BJ (cell line): ENCODE data around the gene CYYR1. TPM values are rescaled to one million over a fixed set of nuclear protein-coding genes. Genes with fewer than 3 reads are reported as not detected.

Source experiments
- CTCF ChIA-PET: fragments of 350-600 bp; formaldehyde crosslinking; extraction: SDS; loops from one replicate; lab custom pipeline; 2021; ENCODE audit warnings: antibody characterized with exemption, inconsistent platforms; lab: Yijun Ruan, JAX
- POLR2A ChIA-PET: fragments of 300-600 bp; sonication (Branson Sonifier 250); formaldehyde crosslinking; extraction: SDS; loops from one replicate; lab custom pipeline; 2021; ENCODE audit warnings: antibody characterized with exemption; lab: Charles Lee
- DNase-seq: peaks from one replicate; pipeline ENCODE4 v3.0.0-alpha.2; 2011; ENCODE audit warnings: low read depth
- H3K27me3 ChIP-seq: 2 replicates; pipeline ENCODE4 v1.6.0; 2011; ENCODE audit warnings: low read length; ENCODE audit not compliant: control insufficient read depth, insufficient read depth
- H3K36me3 ChIP-seq: 2 replicates; pipeline ENCODE4 v1.5.1; 2011; ENCODE audit warnings: low read length; ENCODE audit not compliant: control insufficient read depth, insufficient read depth
- H3K4me3 ChIP-seq: 2 replicates; pipeline ENCODE4 v1.5.1; 2011; ENCODE audit warnings: low read depth, mild to moderate bottlenecking, control low read depth, low read length
- CTCF ChIP-seq: IDR thresholded peaks from 2 replicates; pipeline ENCODE4 v1.5.1; 2011; ENCODE audit warnings: low read depth, mild to moderate bottlenecking, control low read depth, inconsistent platforms, low read length, moderate library complexity; ENCODE audit not compliant: insufficient read depth
- polyA plus RNA-seq: library from polyadenylated mRNA; depleted of rRNA; stranded (reverse); fragments of >200 nt; gene quantifications from 2 replicates; pipeline ENCODE4 v1.2.3, GENCODE V29; 2011

CYYR1 gene
- polyA plus RNA-seq, 1 experiment: not detected

GRCh38 chr21:26471099-26471471, 102.0 kb downstream of the CYYR1 start:
- TF ChIP-seq CTCF: no peak
- H3K4me3 ChIP-seq: no peak overlapping the region
- no peak for DNase-seq
- ChIA-PET CTCF (interaction anchor here (0.6 kb wide), 1 partner anchor 304 kb away, joined by 4 read pairs; no protein-coding TSS in a partner anchor), POLR2A (no interaction called here)
- H3K36me3 ChIP-seq: no peaks in the 10 kb centered on the region
- no peaks in the 10 kb centered on the region for H3K27me3 ChIP-seq

GRCh38 chr21:26470351-26471098, 102.6 kb downstream of the CYYR1 start:
- Histone ChIP-seq H3K27me3 (no peaks in the 10 kb centered on the region), H3K4me3 (no peak overlapping the region), H3K36me3 (no peaks in the 10 kb centered on the region)
- POLR2A ChIA-PET: interaction anchor here (0.5 kb wide), 1 partner anchor 12 kb away, joined by 3 read pairs; no protein-coding TSS in a partner anchor
- TF ChIP-seq CTCF: no peak
- CTCF ChIA-PET: interaction anchor here (0.6 kb wide), 1 partner anchor 304 kb away, joined by 4 read pairs; no protein-coding TSS in a partner anchor
- no peak for DNase-seq

- TF ChIP-seq CTCF: no peak
- ChIA-PET CTCF (interaction anchor here (1.0 kb wide), 1 partner anchor 8 kb away, joined by 3 read pairs; no protein-coding TSS in a partner anchor), POLR2A (interaction anchor here (0.5 kb wide), 1 partner anchor 13 kb away, joined by 3 read pairs; no protein-coding TSS in a partner anchor)
- DNase-seq: peak; percentile 67
- Histone ChIP-seq H3K27me3 (no peaks in the 10 kb centered on the region), H3K4me3 (no peak overlapping the region), H3K36me3 (no peaks in the 10 kb centered on the region)
Observed at GRCh38 chr21:26469789-26470188, 103.3 kb downstream of the CYYR1 start.

GRCh38 chr21:26465916-26466315, 107.2 kb downstream of the CYYR1 start:
- H3K4me3 ChIP-seq: no peak overlapping the region
- CTCF ChIA-PET: interaction anchor here (1.1 kb wide), 1 partner anchor 17 kb away, joined by 3 read pairs; no protein-coding TSS in a partner anchor
- no peak for TF ChIP-seq CTCF
- H3K27me3 ChIP-seq: no peaks in the 10 kb centered on the region
- no peaks in the 10 kb centered on the region for H3K36me3 ChIP-seq
- POLR2A ChIA-PET: no interaction called here
- DNase-seq: no peak

GRCh38 chr21:26461500-26461899, 111.6 kb downstream of the CYYR1 start:
- ChIA-PET POLR2A (no interaction called here), CTCF (no interaction called here)
- H3K4me3 ChIP-seq: no peak overlapping the region
- TF ChIP-seq CTCF: no peak
- H3K36me3 ChIP-seq: no peaks in the 10 kb centered on the region
- DNase-seq: no peak
- no peaks in the 10 kb centered on the region for H3K27me3 ChIP-seq
